ENCODE data around the gene FGFBP3.

The FGFBP3 gene

DNA sequence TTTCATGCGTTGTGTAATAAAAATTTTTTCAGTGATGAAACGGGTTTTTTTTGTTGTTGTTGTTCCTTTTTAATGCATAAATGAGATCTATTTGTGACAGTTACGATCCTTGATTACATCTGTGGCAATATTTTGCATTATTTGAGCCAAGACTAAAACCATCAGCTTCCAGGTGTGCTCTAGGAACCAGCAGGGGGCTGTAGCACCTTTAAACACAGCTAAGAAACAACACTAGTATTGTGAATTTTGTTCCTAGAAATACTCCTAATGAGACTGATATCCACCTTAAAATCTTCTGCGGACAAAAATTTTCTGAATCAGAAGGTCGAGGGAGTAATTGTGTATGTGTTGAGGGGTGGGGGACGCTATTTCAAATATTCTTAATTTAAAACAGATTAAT is 52.6 kb downstream of the FGFBP3 start:
- no peak for DNase-seq (ENCODE audit: low read depth in 2 of 2)

Measured in stimulated activated CD8-positive, alpha-beta memory T cell treated with anti-CD3 and anti-CD28 coated beads, Interleukin-7, amount 100 ng/mL, for 4 hours (primary cell).